Measurements from ENCODE around the gene SLCO1A2.

- TF ChIP-seq POLR2A (IDR thresholded peaks at IDR 0.05; ENCODE audit: low read depth, low read length) (no peak), MXI1 (IDR thresholded peaks at IDR 0.05; ENCODE audit: borderline replicate concordance, low read depth, low read length) (no peak)
Observed at GRCh38 chr12:21239866-21240265, 94.9 kb downstream of the SLCO1A2 start.
